NB4 (cell line): ENCODE data around the gene LRPPRC.

ENCODE experiments used
- DNase-seq: peaks from one replicate; pipeline ENCODE4 v3.0.0; 2010; ENCODE audit warnings: low read depth
- H3K4me3 ChIP-seq: one replicate; pipeline ENCODE4 v1.5.1; 2011; ENCODE audit warnings: mild to moderate bottlenecking, low read depth, low read length, moderate library complexity
- MYC ChIP-seq: IDR thresholded peaks from 2 replicates; pipeline ENCODE4 v1.6.1; 2011; ENCODE audit warnings: low read depth, low read length
- POLR2A ChIP-seq: IDR thresholded peaks from 2 replicates; pipeline ENCODE4 v1.6.1; 2011; ENCODE audit warnings: mild to moderate bottlenecking; ENCODE audit not compliant: insufficient read length; ENCODE audit errors: extremely low read depth
- TF ChIP-seq, protein P1 (sequence below): IDR thresholded peaks from 2 replicates; pipeline ENCODE4 v1.6.1; 2011; ENCODE audit warnings: low read depth, low read length
- TF ChIP-seq, protein P2 (sequence below): IDR thresholded peaks from one replicate; pipeline ENCODE4 v1.5.1; 2012; ENCODE audit warnings: low read depth, low read length

The LRPPRC gene

DNA sequence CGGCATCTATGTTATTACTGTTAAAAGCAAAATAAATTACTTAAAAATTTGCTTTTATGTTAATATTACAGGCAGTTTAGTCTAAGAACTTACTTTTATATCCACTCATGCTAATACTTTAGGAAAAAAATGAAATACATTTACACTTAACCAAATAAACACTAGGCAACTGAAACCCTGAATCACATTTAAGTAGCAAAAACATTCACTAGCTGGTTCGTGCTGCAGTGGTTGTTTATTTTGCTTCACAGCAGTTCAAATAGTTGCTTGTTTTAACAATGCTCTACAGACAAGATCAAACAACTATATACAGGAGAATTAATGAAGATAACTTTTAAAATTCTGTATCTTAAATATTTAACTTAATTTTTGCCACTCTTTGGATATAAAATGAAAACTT, 96.2 kb downstream of the LRPPRC start:
- DNase-seq = no peak
- TF ChIP-seq, protein P1, sequence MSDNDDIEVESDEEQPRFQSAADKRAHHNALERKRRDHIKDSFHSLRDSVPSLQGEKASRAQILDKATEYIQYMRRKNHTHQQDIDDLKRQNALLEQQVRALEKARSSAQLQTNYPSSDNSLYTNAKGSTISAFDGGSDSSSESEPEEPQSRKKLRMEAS = no peak
- TF ChIP-seq, protein P2, sequence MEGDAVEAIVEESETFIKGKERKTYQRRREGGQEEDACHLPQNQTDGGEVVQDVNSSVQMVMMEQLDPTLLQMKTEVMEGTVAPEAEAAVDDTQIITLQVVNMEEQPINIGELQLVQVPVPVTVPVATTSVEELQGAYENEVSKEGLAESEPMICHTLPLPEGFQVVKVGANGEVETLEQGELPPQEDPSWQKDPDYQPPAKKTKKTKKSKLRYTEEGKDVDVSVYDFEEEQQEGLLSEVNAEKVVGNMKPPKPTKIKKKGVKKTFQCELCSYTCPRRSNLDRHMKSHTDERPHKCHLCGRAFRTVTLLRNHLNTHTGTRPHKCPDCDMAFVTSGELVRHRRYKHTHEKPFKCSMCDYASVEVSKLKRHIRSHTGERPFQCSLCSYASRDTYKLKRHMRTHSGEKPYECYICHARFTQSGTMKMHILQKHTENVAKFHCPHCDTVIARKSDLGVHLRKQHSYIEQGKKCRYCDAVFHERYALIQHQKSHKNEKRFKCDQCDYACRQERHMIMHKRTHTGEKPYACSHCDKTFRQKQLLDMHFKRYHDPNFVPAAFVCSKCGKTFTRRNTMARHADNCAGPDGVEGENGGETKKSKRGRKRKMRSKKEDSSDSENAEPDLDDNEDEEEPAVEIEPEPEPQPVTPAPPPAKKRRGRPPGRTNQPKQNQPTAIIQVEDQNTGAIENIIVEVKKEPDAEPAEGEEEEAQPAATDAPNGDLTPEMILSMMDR = no peak
- no peak for TF ChIP-seq POLR2A
- no peak for TF ChIP-seq MYC
- H3K4me3 ChIP-seq = no peak overlapping the region

DNA sequence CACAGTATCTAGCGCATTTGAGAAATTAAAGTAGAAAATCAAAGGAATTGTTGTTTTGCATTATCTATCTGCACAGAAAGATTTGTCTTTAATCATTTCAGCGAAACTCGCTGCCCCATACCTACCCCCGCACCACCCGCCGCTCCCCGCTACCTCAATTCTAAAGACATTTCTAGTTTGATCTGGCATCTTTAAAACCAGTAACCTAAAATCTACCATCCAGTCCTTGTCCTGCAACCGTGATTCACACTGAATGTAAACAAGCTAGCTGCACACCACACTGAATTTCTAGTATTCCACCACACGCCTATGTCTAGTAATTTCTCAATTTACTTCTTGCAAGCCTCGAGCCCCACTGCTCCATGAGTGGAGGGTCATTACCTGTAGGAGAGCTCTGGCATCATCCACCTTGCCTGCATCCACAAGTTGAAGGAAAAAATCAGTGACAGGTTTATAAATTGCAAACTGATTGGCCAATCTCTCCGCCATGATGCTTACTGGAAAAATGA, 96.9 kb downstream of the LRPPRC start:
- H3K4me3 ChIP-seq = no peak overlapping the region
- DNase-seq = no peak
- TF ChIP-seq POLR2A = no peak
- TF ChIP-seq, protein P2 = no peak
- no peak for TF ChIP-seq MYC
- TF ChIP-seq, protein P1 = no peak

DNA sequence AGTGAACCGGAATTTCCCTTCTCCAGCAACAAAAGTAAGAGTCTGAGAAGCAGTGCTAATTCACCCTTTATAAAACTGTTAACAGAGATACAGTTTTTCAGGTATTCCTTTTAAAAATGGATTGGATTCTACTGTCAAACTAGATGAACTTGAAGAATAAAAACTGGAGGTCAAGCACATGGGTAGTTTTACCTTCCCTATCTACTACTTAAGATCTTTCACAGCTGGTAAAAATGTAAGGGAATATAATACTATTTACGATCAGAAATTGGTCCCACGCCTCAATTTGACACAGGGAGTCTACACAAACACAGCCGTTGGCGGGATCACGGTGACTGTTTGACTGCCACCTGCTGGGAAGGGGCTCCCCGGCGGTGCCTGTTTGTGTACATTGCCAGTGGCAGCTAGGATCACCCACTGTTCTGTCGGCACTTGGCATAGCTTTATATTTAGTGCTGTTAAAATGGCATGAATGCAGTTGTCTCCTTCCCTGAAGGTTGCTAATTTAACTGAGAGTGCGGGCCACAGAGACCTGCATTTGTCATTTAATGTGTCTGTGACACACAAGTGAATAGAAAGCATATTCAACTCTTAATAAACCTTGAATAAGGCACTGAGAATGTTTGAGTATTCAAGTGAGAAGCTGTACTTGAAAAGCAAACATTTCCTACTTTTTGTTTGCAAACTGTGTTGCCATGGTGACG, 97.5 kb downstream of the LRPPRC start:
- TF ChIP-seq, protein P2 = peak; percentile 23
- TF ChIP-seq, protein P1 = no peak
- TF ChIP-seq POLR2A = no peak
- TF ChIP-seq MYC = no peak

DNA sequence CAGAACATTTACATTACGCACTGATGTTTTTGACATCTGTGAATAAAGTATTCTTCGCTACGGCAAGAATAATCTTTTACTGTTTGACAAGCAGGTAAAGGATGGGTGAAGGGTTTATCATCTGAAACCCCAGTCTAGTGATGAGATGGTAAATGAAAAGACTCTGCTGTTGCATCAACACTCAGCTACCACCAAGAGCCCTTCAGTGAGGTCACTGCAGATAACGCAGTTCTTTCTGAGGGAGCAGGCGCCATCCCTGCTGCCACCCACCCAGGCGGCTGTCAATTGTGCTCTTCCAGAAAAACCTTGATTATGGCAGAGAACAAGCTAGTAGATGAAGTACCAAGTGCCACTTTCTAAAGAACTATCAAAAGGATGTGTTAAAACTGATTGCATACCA, 98.3 kb downstream of the LRPPRC start:
- TF ChIP-seq, protein P1 = no peak
- TF ChIP-seq MYC = no peak
- TF ChIP-seq POLR2A = no peak
- TF ChIP-seq, protein P2 = no peak
- DNase-seq = no peak
- H3K4me3 ChIP-seq = no peak overlapping the region

More for the DNA sequence above, 97.5 kb downstream of the LRPPRC start:
- H3K4me3 ChIP-seq = no peak overlapping the region
- peak; percentile 35 for DNase-seq

DNA sequence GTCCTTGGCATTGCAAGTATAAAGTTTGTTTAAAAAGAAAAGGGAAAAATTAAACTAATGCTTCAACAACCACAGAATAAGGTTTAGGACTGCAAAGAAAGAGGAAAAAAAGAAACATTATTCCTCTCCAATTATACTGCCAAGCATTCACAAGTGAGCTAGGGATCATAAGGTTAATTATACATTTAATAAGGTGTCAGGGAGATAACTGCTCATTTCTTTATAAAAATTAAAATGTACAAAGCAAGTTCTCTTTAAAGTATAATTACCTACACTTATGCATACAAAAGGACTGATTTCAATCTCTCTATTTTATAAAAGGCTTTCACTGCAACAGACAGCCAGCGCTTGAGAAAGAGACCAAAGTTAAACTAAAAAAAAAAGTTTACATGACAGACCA, 98.9 kb downstream of the LRPPRC start:
- H3K4me3 ChIP-seq = no peak overlapping the region
- TF ChIP-seq, protein P1 = no peak
- TF ChIP-seq POLR2A (no peak), MYC (no peak)
- TF ChIP-seq, protein P2 = no peak
- DNase-seq = no peak
